GM18867 (cell line): Measurements from ENCODE around the gene FOXF1.

Source experiments
- ATAC-seq: cut with Tn5 transposase; IDR thresholded peaks from one replicate; pipeline ENCODE4 v1.9.1; 2021; ENCODE audit warnings: mild to moderate bottlenecking, moderate library complexity; ENCODE audit not compliant: unreplicated experiment

FOXF1 gene

DNA sequence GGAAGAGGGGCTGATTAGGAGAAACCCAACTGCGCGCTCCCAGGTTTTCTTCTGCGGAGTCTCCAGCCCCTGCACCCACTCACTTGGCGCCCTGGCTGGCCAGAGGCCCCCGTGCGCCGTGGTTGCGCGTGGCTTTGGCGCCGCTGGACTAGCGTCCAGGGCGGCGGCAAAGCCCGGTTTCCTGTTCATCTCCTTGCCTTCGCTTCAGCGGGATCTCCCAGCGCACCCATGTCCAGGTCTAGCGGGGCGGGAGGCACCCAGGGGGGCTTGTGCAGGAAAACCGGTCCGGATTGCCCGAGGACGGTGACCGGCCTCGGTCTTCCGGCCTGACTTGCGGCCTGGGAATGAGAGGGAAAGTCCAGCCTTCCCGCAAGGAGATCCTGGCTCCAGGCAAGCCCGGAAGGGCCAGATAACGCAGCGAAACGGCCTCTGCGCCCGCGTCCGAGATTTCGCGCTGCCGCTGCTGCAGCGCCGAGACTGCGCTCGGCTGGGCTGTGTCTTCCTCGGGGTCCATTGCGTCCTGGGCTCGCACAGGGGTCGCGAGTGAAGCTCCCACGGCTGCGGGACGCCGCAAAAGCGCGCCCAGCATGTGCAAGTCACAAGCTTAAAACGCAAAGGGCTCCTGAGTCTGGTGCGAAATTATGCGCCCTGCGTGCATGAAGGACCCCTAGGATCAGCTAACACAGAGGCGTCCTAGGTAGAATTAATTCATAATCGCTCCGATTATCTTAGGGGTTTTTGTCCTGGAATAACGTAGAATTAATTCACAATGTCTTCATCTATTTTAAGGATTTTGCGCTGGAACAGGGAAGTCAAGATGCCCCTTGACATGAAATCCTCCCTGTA, 5.7 kb downstream of the FOXF1 start:
- no peak for ATAC-seq

DNA sequence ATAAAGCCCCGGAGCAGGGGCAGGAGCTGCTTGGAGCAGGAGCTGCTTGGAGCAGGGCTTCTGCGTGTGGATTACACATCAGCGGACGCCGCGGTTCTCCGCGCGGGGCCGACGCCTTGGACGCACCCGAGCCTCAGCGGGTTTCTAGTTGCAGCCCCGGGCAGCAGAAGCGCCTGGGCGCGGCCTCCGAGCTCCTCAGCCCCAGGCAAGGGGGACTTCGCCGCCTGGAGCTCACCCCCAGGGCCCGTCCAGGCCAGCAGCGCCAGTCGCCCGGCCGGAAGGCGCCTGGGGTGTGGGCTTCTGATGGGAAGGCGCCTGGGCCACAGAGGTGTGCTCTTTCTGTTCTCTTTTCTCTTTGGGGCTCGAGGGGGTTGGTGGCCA, 6.3 kb downstream of the FOXF1 start:
- ATAC-seq: no peak

DNA sequence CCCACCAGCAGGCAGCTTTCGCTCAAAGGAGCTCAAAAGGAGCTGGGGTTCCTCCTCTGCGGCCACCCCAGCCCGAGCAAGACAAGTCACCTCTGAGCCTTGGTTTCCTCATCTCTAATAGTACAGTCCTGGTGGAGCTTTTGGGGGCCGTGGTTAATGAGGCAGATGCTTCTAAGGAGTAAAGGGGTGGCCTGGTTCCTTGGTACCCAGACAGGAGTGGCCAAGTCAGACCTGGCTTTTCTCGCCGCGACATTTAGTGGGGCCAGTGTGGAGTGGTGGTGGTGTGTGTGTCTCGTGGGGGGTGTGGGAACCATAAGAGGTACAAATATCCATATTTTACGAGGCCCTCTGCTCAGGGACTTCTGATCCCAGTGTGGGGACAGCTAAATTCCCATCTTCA, 6.7 kb downstream of the FOXF1 start:
- no peak for ATAC-seq

DNA sequence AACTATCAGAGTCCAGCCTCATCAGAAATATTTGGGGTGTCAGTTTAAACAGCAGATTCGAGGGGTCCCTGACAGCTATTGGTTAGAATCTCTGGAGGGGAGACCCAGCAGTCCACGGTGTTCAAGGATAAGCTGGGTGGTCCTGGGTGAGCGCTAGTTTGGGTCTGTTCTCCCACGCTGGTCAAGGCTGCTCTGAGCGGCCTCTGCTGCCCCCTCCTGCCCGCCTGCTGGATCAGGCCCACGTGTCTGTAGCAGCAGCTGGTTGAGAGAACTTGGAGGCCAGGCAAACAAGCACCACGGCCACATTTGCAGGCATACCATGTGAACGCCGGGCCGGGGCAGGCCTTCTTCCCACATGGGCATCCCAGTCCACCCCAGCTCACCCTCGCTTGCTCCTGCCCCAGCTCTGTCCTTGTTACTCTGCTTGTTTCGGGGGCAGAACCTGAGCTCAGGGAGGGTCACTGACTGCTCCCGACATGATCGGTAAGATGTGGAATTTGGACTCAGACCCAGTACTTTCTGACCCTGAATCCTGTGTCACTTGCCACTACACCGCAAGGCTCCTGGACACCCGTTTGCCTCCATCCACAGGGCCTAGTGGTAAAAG, 7.4 kb downstream of the FOXF1 start:
- ATAC-seq: no peak

DNA sequence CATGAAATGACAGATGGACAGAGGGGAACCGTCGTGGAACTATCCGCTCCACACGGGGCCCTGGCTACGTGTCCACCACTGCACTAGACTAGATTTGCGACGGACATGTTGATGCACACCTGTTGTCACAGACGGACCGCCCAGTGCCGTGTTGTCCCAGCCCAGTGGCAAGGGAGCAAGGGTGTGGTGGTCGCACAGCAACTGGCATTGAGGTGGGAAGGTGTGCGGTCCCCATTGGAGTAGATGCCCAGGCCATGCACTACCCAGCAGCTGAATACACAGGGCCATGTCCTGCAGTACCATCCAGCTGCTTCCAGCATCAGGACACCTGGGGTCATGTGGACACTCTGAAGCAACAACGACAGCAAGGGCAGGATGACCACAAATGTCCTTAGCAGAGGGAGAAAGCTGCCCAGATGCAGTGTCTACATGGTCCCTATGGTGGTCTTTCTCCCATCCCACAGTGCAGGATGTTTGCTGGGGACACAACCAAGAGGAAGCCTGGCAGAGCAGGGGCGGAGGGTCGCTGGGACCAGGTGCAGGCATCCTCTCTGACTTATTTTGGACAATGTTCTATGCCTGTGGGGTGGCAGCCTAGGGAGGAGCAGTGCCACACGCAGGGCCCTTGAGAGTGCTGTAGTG, 8.8 kb downstream of the FOXF1 start:
- no peak for ATAC-seq

DNA sequence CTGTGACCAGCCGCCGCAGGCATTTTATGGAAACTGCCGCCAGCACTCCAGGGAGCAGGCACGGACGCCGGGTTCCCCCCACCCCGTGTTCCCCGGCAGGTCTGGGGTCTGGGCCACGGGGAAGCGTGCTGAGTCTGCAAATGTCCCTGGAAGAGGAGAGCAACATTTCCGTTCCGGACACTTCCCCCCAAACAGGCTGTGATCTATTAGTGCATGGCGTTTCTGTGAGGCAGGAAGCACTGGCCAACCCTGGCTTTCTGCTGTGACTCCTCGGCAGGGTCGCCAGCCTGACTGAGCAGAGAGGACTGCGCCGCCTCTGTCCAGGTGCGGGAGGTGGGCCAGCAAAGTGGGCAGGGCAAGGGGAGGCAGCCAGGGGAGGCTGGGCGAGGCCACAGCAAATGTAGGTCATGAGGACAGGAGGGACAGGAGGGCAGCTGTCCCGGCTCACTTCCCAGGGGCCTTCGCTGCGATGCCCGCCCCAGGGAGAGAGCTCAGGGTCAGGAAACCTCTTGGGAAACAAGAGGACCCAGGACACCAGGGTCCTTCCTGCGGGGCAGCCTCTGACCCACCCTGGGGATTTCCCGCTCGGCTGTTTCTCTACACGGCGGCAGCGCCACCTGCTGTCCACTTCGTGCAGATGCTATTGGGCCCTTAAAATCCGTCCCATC, 9.5 kb downstream of the FOXF1 start:
- no peak for ATAC-seq

DNA sequence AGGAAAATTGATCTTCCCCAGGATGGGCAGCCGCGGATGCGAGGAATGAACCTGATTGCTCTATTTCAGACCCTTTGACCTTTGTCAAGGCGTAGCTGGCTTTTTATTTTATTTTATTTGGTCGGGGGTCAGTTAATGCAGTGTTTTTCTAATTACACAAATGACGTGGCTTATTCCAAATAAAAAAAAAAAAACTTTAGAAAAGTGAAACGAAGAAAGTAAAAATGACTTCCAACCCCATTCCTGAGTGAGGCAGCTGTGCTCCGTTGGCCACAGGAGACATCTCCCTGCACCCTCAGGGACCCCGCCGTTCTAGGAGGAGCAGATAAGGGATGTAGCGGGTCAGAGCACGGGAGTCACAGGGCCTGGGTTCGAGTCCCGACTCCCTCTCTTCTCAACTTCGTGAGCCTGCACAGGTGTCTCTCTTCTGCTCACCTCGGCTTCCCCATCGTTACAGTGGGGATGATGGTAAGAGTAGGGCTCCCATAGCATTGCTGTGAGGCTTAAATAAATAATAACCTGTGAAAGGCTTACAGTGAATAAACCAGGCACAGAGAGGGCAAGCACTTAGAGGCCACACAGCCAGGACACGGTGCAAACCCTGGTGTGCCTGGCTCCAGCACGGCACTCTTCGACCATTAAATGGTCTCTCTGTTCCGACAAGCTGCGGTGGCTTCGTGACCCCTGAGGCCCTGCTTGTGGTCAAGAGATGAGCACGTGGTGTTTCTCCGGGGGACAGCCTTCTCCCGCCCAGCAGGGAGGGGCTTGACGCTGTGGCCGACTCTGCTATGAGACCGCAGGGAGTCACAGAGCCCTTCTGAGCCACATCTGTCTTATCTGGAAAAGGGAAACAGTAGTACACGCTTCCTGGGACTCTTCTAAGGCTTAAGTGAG, 10.2 kb downstream of the FOXF1 start:
- ATAC-seq: no peak

DNA sequence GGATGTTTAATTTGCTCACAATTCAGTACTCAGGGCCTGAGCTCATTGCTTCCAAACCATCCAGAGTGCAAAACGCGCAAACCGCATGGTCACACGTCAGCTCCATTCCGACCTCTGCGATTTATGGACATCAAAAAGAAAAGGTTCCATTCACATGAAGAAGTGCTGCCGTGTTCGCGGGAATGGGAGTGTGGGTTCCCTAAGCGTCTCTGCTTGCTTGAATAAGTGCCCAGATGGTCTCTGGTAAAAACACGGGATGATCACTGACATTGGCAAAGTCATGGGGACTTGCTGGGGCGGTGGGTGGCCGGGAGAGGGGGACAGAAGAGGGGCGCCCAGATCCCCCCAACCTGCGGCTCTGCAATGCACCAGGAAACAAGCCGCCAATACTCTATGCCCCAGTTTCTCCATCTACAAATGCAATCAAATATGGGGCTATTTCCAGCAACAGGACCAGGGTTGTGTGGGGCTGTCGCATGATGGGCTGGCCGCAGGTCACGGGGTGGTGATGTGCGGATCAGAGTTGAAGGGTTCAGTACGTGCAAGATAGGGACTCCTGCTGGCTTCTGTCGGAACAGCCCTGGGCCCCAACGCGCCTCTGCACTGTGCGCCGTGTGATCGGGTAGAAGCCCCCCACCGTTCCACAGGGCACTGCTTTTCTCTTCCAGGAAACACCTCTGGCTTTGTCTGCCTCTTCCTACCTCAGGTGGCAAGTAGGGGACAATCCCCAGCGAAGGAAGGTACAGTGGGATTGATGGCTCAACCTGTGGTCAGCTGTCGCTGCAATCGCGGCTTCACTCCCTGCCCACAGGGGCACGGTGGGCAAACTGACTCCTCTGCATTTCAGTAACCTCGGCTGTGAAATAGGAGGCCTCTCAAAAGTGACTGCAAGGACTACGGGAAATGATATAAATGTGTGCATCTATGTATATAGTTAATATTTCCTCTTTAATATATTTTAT, 11.2 kb downstream of the FOXF1 start:
- no peak for ATAC-seq

DNA sequence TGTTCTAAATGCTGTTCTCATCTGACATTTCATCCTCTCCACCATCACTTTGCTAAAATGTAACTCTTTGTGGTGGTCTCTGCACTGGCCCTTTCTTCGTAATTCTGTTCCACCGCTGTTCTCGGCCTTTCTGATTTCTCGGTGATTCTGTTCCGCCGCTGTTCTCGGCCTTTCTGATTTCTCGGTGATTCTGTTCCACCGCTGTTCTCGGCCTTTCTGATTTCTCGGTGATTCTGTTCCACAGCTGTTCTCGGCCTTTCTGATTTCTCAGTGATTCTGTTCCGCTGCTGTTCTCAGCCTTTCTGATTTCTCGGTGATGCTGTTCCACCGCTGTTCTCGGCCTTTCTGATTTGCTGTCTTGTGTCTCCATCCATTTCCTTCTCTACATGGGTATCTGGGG, 12.3 kb downstream of the FOXF1 start:
- ATAC-seq: no peak

DNA sequence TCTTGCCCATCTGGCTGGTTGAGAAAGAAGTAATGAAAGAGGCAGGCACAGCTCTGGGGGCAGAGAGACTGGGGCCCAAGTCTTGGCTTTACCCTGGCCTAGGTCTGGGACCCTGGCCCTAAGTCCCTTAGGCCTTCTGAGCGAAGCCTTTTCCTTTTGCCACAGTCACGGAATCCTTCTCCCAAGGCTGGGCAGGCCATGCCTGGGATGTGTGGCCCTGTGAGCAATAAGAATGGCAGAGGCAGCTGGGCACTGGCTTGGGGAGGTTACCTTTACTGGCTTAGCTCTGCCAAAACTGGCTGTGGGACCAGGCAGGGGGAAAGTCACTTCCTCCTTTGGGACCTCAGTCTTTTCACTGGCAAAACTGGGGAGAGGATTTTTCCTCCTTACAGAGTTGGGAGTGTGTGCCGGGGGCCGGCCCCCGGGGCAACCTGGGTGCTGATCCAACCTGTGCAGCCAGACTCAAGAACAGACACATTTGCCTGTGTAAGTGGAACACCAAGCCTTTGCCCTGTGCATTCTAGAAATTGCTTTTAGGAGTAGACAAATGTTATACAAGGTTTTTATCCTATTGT, 12.9 kb downstream of the FOXF1 start:
- ATAC-seq: no peak

DNA sequence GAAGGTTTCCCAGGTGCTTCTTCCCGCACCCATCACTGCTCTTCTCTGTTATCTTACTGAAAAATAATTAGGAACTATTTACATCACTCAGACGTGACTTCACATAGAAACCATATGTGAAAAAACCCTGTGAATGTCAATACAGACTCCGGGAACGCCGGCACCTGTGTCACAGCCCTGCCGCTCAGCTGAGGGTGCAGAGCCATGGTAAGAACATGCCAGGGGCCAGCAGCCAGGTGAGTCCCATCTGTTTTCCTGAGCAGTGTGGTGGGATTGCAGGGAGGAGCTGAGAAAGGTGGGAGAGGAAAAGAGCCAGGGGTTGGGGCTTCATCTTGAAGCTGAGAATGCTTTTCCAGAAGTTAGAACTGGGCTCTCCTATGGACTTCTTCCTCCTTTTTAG, 13.7 kb downstream of the FOXF1 start:
- no peak for ATAC-seq

DNA sequence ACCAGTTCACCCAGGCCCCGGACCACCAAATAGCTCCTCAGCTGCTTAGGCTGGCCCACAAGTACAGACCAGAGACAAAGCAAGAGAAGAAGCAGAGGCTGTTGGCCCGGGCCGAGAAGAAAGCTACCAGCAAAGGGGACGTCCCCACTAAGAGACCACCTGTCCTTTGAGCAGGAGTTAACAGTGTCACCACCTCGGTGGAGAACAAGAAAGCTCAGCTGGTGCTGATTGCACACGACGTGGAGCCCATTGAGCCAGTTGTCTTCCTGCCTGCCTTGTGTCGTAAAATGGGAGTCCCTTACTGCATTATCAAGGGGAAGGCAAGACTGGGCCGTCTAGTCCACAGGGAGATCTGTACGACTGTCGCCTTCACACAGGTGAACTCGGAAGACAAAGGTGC, 15.4 kb downstream of the FOXF1 start:
- no peak for ATAC-seq

DNA sequence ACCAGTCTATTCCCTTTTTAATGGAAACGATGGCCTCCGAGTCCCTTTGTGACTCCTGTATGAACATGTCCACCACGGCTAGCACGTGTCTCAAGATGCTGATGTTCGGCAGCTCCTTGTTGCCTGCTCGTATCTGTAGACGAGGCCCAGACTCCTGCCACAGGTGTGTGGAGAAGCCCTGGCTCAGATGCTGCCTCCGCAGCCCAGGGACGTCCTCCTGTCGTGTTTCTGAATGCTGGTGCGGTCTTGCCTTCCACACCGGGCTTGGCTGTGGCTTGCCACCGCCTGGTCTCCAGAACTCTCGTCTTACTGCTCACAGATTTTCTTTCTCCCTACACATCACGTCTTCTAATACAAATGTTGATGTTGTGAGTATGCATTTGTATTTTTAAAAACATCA, 17.0 kb downstream of the FOXF1 start:
- ATAC-seq: no peak

DNA sequence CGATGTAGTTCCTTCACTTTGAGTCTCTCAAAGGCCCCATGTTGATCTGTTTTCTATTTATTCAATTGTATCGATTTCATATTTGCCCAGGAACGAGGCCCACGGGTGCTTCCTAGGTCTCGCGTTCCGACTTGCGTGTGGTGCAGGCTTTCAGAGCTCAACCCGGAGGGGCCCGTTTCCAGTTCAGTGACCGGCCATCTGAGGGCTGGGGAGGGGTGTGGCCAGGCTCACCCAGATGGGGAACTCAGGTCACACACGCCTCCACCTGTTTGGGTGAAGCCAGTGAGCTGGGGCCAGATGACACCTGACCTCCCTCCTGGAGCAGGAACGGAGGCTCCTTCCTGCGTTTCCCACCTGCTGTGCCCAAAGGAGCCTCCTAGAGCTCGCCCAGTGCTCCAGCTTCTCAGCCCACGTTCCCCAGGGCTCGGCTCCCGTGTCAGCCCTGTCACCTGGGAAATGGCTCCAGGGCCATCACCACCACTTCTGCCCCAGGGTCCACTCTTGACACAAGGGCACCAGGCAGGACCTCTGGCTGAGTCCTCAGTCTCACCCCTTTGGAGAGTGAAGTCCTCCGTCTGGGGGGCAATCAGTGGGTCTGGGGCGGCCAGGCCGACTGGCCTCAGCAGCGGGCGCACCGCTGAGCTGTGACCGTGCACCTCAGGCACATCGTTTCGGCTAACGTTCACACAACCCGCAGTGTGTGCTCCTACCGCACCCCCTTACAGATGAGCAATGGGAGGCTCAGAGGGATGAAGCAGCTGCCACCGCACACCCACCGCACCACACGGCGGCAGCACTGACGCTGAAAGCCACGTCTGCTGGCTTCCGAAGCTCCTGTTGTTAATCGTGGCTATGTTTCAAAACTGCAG, 18.0 kb downstream of the FOXF1 start:
- no peak for ATAC-seq

DNA sequence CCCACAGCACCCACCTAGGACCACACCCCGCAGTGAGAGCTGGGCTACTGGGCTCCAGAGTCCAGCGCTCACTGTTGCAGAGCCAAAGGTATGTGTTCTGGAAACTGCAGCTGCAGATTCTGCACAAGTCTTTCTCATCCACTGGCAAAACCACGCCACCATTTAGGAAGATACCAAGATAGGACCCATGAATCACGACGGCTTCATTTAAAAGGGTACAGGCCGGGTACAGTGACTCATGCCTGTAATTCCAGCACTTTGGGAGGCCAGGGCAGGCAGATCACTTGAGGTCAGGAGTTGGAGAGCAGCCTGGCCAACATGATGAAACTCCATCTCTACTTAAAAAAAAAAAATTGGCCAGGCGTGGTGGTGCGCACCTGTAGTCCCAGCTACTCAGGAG, 18.8 kb downstream of the FOXF1 start:
- ATAC-seq: no peak

DNA sequence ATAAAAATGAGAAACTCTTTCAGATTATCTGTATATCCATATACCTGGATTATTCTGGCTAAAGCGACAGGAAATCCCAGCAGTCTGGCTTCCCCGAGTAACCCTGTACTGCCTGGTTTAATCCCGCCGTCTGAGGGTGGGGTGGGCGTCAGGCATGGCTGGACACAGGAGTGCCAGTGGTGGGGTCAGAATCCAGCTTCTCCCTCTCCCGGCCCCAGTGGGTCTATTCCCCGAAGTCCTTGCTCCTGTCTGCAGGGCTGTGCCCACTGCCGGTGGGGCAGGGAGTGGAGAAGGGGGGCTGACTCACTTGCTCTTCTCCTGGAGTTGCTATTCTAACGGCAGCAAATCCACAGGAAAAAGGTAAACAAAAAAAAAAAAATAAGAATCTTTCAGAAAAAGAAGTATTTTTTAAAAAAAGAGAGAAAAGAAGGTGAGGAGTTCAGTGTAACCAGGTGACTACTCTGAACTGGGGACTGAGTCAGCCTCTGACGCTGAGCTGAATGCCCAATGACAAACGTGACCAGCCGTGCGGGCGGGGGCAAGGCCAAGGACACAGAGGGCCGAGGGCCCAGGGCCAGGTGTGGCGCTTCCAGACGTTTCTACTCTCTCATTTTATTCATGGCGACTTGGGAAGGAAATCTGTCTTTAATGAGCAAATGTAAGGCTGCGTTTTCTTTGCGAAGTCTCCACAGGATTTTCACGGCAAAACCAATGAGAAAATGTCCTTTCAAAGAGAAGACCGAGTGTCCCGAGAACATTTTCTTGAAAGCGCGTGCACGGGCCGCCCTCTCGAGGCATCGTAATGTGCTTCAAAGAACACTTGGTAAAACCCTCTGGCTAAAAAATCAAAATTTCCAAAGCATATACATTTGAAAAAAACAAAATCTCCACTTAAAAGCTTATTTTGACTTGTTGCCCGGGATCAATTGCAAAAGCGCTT, 20.2 kb downstream of the FOXF1 start:
- no peak for ATAC-seq

DNA sequence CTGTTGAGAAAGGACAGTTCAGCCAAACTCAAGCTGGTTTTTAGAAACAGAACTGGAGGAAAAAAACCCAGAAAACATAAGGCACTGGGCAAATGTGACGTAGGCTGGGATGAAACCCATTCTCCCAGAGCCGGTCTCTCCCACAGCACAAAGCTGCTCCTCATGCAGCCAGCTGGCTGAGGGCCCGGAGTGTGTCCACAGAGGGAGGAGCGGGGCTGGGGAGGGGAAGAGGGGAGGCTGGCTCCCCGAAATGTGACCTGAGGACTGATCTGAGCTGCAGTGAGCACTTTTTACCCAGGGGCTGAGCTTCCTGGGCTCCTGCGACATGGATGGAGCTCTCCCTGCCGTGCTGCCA, 20.8 kb downstream of the FOXF1 start:
- ATAC-seq: no peak
